HFFc6 (cell line): ENCODE data around the gene SYK. TPM values are rescaled to one million over a fixed set of nuclear protein-coding genes. Genes with fewer than 3 reads are reported as not detected.

Experiments used
- DNase-seq: peaks from one replicate; pipeline ENCODE4 v3.0.0-alpha.2; 2018
- H3K27ac Mint-ChIP-seq: 2 replicates; pipeline ENCODE4 v1.8.0; 2020; ENCODE audit warnings: mild to moderate bottlenecking, mixed read lengths
- H3K27me3 Mint-ChIP-seq: 2 replicates; pipeline ENCODE4 v1.8.0; 2021; ENCODE audit warnings: mild to moderate bottlenecking, moderate library complexity, mixed read lengths; ENCODE audit not compliant: insufficient read depth
- H3K36me3 Mint-ChIP-seq: 2 replicates; pipeline ENCODE4 v1.8.0; 2021; ENCODE audit warnings: low read depth, mixed read lengths
- H3K4me1 Mint-ChIP-seq: 2 replicates; pipeline ENCODE4 v1.8.0; 2020; ENCODE audit warnings: low read depth, mixed read lengths
- H3K4me3 Mint-ChIP-seq: 2 replicates; pipeline ENCODE4 v1.8.0; 2020; ENCODE audit warnings: mild to moderate bottlenecking, moderate library complexity, mixed read lengths
- H3K9me3 Mint-ChIP-seq: 2 replicates; pipeline ENCODE4 v1.8.0; 2020; ENCODE audit warnings: mild to moderate bottlenecking, mixed read lengths
- total RNA-seq, 6 experiments: library from RNA; stranded (reverse); fragmentation: NEBNext Ultra II Directional; extraction: Animal tissue kit (Norgen Biotek cat#: 25700); gene quantifications; 2 replicates in 1 of 6; 3 replicates in 5 of 6; pipeline ENCODE4 v1.2.3, GENCODE V29; 2021
- TF ChIP-seq, protein P1 (sequence below): fragments of 200-600 bp; sonication (generic); IDR thresholded peaks from 2 replicates; pipeline ENCODE4 v1.5.0; 2021; ENCODE audit warnings: antibody characterized with exemption, mild to moderate bottlenecking

The SYK gene
- total RNA-seq, 6 experiments from 2014 or later = not detected

DNA sequence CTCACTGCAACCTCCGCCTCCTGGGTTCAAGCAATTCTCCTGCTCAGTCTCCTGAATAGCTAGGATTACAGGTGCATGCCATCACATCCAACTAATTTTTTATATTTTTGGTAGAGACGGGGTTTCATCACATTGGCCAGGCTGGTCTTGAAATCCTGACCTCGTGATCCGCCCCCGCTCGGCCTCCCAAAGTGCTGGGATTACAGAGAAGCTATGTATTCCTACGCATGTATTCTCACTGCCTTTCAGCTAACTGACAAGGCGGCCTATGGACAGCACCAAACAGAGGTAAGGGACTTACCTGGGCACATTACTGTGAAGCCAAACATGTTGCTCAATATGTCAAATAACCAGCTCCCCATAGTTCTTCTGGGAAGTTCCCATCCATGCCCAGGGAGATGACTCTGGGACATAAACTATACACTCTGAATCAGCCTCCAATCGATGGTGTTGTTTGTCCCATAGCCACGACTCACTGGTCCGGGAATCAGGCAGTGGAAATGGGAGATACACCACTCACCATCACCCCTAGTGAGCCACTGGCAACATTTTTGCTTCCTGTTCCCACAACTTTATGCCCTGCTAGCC lies 114.6 kb downstream of the SYK start:
- Mint-ChIP-seq H3K27ac (no peak overlapping the region), H3K4me1 (peaks cover 9% of the 10 kb centered on the region; the same call in 1 of the 2 replicates), H3K4me3 (no peak overlapping the region), H3K27me3 (peaks cover 5% of the 10 kb centered on the region; the same call in 1 of the 2 replicates), H3K36me3 (no peaks in the 10 kb centered on the region), H3K9me3 (no peaks in the 10 kb centered on the region)
- TF ChIP-seq, protein P1, sequence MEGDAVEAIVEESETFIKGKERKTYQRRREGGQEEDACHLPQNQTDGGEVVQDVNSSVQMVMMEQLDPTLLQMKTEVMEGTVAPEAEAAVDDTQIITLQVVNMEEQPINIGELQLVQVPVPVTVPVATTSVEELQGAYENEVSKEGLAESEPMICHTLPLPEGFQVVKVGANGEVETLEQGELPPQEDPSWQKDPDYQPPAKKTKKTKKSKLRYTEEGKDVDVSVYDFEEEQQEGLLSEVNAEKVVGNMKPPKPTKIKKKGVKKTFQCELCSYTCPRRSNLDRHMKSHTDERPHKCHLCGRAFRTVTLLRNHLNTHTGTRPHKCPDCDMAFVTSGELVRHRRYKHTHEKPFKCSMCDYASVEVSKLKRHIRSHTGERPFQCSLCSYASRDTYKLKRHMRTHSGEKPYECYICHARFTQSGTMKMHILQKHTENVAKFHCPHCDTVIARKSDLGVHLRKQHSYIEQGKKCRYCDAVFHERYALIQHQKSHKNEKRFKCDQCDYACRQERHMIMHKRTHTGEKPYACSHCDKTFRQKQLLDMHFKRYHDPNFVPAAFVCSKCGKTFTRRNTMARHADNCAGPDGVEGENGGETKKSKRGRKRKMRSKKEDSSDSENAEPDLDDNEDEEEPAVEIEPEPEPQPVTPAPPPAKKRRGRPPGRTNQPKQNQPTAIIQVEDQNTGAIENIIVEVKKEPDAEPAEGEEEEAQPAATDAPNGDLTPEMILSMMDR = no peak
- DNase-seq = no peak

DNA sequence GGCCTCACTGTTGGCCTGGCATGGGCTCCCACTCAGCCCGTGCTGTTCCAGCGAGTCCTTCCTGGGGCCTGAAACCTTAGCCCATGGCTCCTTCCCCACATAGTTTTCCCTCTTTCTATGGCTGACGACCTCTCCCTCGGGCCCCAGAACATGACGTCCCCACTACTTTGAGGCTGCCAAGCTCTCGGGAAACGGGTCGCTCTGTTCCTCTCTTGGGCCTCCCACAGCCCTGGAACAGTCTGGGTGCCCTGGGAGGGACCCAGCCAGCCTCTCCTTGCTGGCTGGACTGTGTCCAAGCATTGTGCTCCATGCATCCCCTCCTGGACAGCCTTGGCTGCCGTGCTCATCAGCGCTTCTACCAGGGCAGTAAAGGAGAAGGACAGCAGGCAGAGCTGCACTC lies 118.3 kb downstream of the SYK start:
- DNase-seq = no peak
- TF ChIP-seq, protein P1 = no peak
- Mint-ChIP-seq H3K4me3 (no peak overlapping the region), H3K9me3 (no peaks in the 10 kb centered on the region), H3K27me3 (no peaks in the 10 kb centered on the region; the same call in 1 of the 2 replicates), H3K36me3 (no peaks in the 10 kb centered on the region), H3K4me1 (peaks cover 11% of the 10 kb centered on the region), H3K27ac (no peak overlapping the region)

DNA sequence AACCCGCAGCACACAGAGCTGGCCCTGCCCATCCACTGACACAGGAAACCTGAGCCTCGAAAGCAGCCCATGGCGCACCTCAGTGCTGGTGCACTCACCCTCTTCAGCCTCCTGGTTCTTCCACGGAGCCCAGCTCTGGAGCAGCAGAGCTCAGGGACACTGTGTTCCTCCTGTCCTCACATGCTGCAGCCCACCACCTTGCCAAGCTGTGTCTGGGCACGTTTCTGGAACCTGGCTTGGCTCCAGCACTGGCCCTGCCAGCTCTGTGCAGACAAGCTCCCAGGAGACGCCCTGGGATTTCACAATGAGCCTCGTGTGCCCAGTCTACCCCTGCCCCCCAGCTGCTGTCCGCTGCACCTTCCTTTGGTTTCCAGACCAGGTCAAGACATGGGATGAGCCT lies 119.5 kb downstream of the SYK start:
- H3K36me3 Mint-ChIP-seq = no peaks in the 10 kb centered on the region
- H3K9me3 Mint-ChIP-seq = no peaks in the 10 kb centered on the region
- H3K4me3 Mint-ChIP-seq = no peak overlapping the region
- no peak overlapping the region for H3K27ac Mint-ChIP-seq
- TF ChIP-seq, protein P1 = no peak
- H3K27me3 Mint-ChIP-seq = no peaks in the 10 kb centered on the region; the same call in 1 of the 2 replicates
- peaks cover 16% of the 10 kb centered on the region for H3K4me1 Mint-ChIP-seq
- DNase-seq = no peak

DNA sequence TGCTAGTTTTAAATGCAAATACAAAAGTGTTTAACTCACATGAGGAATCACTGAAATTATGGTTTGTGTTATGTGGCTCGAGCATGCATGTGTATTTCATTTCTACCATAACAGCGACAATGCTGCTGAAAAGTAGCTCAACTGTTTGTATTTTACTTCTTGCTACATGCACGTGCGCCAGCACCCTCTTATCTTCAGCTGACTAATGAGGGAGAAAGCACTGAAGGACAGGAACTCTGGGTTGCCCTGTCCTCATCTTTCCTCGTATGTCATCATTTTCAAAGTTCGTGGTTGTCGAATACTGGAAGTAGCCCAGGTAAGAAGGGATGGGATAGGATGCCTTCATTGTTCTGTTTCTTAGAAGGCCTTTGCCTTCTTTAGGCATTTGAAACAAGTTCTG lies 120.3 kb downstream of the SYK start:
- TF ChIP-seq, protein P1 = no peak
- Mint-ChIP-seq H3K27me3 (no peaks in the 10 kb centered on the region; the same call in 1 of the 2 replicates), H3K4me1 (peaks cover 25% of the 10 kb centered on the region), H3K27ac (no peak overlapping the region), H3K9me3 (no peaks in the 10 kb centered on the region), H3K36me3 (no peaks in the 10 kb centered on the region), H3K4me3 (no peak overlapping the region)
- DNase-seq = no peak

DNA sequence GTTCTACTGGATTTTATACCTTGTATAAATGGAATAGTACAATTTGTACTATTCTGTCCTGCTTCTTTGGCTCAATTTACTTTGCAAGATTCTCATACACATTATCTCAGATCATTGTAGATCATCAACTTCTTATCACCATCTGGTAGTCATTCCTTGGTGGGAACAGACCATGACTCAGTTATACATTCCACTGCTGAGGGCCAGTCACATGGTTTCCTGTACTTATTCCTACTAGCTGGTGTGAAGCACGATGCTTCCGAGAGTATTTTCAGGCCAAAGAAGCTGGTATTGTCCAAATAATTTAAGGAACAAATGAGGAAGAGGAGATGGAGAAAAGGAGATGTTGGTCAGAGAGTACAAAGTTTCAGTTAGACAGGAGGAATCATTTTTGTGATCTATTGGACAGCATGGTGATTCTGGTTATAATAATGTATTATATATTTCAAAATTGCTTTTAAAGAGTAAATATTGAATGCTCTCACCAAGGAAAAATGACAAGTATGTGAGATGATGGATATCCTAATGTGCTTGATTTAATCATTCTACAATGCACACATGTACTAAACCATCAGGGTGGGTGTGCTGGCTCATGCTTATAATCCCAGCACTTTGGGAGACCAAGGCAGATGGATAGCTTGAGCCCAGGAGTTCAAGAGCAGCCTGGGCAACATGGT lies 124.1 kb downstream of the SYK start:
- H3K27me3 Mint-ChIP-seq = peaks cover 5% of the 10 kb centered on the region; the same call in 1 of the 2 replicates
- H3K9me3 Mint-ChIP-seq = no peaks in the 10 kb centered on the region
- H3K4me3 Mint-ChIP-seq = peak overlapping the region; percentile 1
- peaks cover 33% of the 10 kb centered on the region for H3K4me1 Mint-ChIP-seq
- H3K36me3 Mint-ChIP-seq = no peaks in the 10 kb centered on the region
- peak; percentile 89 for DNase-seq
- peak overlapping the region; percentile 79 for H3K27ac Mint-ChIP-seq
- TF ChIP-seq, protein P1 = no peak
